ENCODE results near the gene GFAP.

DNA sequence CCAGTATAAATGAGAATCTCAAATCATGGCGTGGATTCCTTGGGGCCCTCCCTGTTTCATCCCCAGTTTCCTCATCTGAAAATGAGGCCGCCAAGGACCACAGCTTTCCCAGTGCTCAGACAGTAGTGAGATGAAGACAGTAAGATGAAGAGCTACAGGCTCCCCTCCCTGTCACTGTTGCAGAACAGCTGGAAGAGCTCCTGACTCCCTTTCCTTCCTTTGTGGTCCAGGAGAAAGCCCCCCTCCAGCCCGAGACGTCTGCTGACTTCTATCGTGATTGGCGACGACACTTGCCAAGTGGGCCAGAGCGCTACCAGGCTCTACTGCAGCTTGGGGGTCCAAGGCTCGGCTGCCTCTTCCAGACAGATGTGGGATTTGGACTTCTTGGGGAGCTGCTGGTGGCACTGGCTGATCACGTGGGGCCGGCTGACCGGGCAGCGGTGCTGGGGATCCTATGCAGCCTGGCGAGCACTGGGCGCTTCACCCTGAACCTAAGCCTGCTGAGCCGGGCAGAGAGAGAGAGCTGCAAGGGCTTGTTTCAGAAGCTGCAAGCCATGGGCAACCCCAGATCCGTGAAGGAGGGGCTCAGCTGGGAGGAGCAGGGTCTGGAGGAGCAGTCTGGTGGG is 13.1 kb downstream of the GFAP start:
- TF ChIP-seq, protein P1, sequence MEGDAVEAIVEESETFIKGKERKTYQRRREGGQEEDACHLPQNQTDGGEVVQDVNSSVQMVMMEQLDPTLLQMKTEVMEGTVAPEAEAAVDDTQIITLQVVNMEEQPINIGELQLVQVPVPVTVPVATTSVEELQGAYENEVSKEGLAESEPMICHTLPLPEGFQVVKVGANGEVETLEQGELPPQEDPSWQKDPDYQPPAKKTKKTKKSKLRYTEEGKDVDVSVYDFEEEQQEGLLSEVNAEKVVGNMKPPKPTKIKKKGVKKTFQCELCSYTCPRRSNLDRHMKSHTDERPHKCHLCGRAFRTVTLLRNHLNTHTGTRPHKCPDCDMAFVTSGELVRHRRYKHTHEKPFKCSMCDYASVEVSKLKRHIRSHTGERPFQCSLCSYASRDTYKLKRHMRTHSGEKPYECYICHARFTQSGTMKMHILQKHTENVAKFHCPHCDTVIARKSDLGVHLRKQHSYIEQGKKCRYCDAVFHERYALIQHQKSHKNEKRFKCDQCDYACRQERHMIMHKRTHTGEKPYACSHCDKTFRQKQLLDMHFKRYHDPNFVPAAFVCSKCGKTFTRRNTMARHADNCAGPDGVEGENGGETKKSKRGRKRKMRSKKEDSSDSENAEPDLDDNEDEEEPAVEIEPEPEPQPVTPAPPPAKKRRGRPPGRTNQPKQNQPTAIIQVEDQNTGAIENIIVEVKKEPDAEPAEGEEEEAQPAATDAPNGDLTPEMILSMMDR (IDR thresholded peaks at IDR 0.05; ENCODE audit: insufficient read depth, low read length, poor library complexity, severe bottlenecking) = no peak
- no peak for TF ChIP-seq EZH2phosphoT487 (conservative IDR thresholded peaks at IDR 0.05; ENCODE audit: low read length)
